Skeletal muscle cell (primary cell): ENCODE measurements around the gene PATJ.
"Not testable (repeated sequence)": the region's sequence is repeated elsewhere in the genome, so short reads cannot be mapped to it uniquely, and the experiment has no call there.

Experiments used
- DNase-seq: peaks from one replicate; pipeline ENCODE4 v3.0.0-alpha.2; 2010; ENCODE audit warnings: low read depth
- H3K4me3 ChIP-seq: 2 replicates; pipeline ENCODE4 v1.5.1; 2011; ENCODE audit warnings: low read depth, mild to moderate bottlenecking, control low read depth, low read length, moderate library complexity

PATJ gene

DNA sequence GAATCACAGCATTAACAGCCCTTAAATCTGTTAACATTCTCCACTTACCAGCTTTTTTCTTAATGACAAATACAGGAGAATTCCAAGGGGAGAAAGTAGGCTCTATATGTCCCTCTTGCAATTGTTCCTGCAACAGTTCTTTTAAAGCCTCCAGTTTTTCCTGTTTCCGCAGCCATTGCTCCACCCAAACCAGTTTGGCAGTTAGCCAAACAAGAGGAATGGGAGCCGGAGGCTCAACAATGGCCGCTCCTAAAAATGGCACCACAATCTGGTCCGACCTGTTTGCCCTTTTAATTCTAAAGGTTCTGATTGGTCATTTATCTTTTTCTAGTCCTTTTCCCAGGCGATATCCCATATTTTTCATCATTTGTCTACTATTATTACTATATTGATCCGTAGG is 438.4 kb downstream of the PATJ start:
- no peak for DNase-seq

DNA sequence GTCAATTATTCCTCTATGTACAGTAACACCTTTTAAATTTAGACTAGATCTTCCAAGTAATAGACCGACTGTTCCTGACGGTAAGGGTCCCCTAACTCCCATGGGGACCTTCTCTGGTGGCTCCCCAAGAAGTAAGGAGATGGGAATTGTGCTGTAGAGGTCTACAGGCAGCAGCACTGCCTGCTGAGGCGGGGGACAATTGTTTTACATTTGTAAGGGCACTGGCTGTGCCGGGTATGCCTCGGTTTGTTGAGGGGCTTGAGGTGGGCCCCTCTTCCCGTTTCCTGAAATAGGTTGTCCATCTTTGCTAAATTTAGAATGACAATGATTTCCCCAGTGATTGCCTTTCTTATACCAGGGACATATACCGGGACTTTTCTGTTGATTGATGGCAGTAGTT is 439.3 kb downstream of the PATJ start:
- no peak for DNase-seq
- no peak overlapping the region for H3K4me3 ChIP-seq

More for the DNA sequence above, 438.4 kb downstream of the PATJ start:
- H3K4me3 ChIP-seq, result no peak overlapping the region

DNA sequence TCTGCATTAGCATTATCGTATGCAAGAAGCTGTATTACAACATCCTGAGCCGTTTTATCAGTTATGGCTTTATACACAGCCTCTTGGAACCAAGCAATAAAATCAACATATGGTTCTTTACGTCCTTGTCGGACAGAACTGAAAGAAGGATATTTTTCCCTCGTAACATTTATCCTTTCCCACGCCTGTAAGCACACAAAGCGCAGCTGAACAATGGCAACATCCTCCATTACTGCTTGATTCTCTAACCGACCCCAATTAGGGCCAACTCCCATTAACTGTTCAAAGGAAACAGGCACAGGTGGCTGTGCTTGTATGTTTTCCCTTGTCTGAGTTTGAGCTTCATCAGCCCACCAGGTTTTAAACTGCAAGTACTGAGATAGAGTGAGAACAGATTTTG is 439.9 kb downstream of the PATJ start:
- not testable (repeated sequence) for H3K4me3 ChIP-seq, DNase-seq

DNA sequence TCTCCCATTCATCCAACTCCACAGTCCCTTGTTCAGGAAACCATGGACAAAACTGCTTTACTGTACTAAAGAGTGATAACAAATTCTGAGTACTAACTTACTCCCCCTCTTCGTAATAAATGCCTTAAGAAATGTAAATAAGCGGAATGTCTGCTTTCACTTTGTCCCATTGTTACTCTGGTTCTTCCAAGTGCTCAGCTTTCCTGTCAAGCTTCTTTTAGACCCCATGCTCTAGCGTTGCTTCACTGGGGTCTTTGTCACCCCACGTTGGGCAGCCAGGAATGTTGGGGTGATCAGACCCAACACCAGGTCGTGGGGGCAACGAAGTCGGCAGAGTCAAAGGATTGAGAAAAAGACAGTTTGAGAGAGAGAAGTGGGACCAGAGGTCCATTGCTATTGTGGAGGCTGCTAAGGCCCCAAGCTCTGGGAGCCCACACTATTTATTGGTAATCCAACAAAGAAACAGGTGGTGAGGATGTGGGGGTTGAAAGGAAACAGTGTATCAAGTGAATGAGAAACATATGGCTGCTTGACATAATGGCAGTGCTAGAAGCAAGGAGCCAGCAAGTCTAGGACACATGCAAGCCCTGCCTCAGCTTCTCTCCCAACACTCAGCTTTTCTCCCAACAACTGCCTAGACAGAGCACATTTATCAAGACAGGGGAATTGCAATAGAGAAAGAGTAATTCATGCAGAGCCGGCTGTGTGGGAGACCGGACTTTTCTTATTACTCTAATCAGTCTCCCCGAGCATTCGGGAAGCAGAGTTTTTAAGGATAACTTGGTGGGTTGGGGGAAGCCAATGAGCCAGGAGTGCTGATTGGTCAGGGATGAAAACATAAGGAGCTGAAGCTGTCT is 441.1 kb downstream of the PATJ start:
- not testable (repeated sequence) for H3K4me3 ChIP-seq, DNase-seq

DNA sequence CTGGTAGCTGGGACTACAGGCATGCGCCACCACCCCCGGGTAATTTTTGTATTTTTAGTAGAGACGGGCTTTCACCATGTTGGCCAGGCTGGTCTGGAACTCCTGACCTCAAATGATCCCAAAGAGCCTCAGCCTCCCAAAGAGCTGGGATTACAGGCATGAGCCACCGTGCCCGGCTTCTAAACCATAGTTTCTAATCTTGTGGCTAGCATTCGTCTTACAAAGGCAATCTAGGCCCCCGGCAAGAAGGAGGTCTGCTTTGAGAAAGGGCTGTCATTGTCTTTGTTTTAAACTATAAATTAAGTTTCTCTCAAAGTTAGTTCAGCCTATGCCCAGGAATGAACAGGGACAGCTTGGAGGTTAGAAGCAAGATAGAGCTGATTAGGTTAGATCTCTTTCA is 442.1 kb downstream of the PATJ start:
- no peak for DNase-seq
- no peak overlapping the region for H3K4me3 ChIP-seq

DNA sequence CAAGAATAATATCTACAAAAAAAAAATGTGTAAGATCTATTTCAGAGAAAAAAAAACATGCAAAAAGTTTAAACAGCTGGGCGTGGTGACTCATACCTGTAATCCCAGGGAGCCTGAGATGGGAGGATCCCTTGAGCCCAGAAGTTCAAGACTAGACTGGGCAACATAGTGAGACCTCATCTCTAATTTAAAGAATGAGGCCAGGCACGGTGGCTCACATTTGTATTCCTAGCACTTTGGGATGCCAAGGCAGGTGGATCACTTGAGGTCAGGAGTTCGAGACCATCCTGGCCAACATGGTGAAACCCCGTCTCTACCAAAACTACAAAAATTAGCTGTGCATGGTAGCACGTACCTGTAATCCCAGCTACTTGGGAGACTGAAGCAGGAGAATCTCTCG is 443.0 kb downstream of the PATJ start:
- not testable (repeated sequence) for H3K4me3 ChIP-seq, DNase-seq

DNA sequence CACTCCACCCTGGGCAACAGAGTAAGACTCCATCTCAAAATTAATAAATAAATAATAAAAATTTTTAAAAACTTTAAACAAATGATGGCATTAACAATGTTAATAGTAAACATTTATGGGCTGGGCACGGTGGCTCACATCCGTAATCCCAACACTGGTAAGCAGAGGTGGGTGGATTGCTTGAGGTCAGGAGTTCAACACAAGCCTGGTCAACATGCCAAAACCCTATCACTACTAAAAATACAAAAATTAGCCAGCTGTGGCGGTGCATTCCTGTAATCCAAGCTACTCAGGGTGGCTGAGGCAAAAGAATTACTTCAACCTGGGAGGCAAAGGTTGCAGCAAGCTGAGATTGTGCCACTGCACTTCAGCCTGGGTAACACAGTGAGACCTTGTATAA is 443.4 kb downstream of the PATJ start:
- no peak for DNase-seq
- H3K4me3 ChIP-seq, result no peak overlapping the region

DNA sequence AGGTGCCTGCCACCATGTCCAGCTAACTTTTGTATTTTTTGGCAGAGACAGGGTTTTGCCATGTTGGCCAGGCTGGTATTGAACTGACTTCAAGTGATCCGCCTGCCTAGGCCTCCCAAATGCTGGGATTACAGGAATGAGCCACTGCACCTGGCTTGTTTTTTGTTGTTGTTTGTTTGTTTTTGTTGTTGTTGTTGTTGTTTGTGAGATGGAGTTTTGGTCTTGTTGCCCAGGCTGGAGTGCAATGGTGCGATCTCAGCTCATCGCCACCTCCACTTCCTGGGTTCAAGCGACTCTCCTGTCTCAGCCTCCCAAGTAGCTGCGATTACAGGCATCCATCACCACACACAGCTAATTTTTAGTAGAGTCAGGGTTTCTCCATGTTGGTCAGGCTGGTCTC is 445.3 kb downstream of the PATJ start:
- no peak for DNase-seq
- H3K4me3 ChIP-seq, result no peak overlapping the region

DNA sequence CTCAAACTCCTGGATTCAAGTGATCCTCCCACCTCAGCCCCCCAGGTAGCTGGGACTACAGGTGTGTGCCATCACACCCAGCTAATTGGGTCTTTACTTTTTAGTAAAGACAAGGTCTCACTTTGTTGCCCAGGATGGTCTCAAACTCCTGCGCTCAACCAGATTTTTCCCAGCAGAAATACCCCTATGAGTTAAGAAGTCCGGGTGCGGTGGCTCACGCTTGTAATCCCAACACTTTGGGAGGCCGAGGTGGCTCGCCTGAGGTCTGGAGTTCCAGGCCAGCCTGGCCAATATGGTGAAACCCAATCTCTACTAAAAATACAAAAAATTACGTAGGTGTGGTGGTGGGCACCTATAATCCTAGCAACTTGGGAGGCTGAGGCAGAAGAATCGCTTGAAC is 445.8 kb downstream of the PATJ start:
- DNase-seq, result no peak
- H3K4me3 ChIP-seq, result no peak overlapping the region

DNA sequence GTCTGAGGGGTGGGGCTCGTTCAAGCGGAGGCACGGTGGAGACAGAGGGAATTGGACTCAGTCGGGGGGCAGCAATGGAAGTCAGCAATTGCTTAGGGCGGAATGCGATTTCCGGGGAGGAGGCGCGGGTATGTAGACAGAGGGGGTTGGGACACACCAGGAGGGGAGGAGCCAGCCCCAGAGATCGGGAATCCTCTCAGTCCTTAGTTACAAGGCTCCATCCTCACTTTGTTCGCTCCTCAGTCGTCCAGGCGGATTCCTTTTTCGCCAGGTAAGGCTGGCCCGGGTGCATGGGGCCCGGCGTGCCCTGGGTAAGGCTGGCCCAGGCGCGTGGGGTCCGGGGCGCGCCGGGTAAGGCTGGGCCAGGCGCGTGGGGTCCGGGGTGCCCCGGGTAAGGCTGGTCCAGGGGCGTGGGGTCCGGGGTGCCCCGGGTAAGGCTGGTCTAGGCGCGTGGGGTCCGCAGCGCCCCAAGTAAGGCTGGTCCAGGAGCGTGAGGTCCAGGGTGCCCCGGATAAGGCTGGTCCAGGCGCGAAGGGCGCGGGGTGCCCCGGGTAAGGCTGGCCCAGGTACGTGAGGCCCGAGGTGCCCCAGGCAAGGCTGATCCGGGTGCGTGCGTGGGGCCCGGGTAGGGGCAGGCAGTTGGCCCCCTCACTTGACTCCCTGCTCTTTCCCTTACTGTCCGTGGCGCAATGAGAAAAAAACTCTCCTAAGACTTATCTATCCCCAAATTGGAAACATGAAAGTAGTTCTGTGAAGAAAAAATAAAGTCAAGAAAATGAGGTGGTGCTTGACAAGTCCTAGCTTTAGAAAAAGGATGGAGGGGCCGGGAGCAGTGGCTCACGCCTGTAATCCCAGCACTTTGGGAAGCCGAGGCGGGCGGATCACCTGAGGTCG is 452.6 kb downstream of the PATJ start, which contains the start of gene L1TD1:
TSS of gene L1TD1 (plus strand) at position 199 of the 894 bp plus-strand sequence. CDS start 11,780 bp downstream, outside the sequence.
- no peak within 1 kb of the TSS for H3K4me3 ChIP-seq
- DNase-seq, result no peak

DNA sequence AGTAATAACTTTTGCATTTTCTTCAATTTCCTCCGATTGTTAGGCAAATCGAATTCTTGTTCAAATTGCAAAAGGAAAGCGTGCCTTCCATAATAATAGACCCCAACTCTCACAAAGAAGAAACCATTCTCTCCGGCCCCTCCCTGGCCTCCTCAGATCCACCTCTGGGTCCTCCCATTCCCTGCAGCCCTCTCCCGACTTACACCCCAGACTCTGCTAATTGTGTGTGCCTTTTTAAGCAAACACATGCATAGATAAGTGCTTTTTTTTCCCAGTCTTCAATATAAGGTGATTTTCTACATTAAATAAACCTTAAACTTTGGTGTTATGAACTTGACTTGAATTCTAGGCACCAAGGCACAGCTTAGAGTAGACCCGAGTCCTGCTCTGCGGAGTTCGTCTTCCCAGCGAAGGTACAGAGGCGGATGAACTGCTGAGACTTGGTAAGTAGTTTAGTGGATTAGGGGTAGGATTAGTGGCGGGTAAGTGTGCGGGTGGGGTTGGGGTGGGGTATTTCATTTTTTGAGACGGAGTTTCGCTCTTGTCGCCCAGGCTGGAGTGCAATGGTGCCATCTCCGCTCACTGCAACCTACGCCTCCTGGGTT is 453.9 kb downstream of the PATJ start:
- no peak overlapping the region for H3K4me3 ChIP-seq

DNA sequence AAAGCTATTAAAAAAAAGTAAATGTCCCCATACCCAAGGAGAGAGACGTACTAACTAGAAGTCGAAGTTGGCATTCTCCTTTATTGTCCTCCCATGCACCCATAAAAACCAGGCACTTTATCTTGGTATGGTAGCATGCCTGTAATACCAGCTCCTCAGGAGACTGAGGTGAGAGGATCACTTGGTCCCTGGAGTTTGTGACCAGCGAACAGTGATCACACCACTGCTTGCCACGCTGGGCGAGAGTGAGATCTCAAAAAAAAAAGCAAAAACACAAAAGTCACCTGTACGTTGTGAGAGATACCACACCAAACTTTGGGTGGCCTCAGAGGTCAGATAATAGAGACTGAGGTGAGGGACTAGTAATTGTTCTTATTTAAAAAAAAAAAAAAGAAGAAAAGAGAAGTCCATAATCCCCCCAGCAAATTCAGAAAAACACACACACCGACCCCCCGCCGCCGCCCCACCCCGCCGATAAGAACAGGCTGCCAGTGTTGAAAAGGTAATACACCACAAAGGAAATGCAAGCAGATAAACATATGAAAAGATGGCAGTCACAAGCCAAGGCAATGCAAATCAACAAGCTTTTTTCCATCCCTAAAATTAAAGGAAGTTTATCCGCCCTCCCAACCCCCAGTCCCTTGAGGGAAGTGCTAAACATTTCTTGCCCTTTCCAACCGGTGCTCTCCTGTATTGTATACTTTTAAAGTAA is 455.9 kb downstream of the PATJ start:
- H3K4me3 ChIP-seq, result no peak overlapping the region
- no peak for DNase-seq

More for the DNA sequence above, 453.9 kb downstream of the PATJ start:
- no peak for DNase-seq

DNA sequence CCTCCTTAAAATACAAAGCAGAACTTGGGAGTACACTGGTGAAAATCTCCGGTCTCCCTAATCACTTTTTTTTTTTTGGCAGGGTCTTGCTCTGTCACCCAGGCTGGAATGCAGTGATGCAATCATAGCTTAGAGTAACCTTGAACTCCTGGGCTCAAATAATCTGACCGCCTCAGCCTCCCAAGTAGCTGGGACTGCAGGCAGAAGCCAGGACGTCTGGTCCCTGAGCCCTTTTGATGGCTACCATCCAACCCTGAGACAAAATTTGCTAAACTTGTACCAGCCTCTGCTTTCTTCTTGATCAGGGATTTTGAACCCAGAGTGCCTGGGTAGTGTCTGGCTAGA is 456.5 kb downstream of the PATJ start:
- H3K4me3 ChIP-seq, result no peak overlapping the region
- no peak for DNase-seq

DNA sequence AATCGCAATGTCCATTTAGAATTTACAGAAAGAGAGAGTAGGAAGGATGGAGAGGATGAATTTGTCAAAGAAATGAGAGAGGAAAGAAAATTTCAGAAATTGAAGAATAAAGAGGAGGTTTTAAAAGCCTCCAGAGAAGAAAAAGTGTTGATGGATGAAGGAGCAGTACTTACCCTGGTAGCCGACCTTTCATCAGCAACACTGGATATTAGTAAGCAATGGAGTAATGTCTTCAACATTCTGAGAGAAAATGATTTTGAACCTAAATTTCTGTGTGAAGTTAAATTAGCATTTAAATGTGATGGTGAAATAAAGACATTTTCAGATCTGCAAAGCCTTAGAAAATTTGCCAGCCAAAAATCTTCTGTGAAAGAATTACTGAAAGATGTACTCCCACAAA is 464.9 kb downstream of the PATJ start:
- H3K4me3 ChIP-seq, result no peak overlapping the region
- no peak for DNase-seq

DNA sequence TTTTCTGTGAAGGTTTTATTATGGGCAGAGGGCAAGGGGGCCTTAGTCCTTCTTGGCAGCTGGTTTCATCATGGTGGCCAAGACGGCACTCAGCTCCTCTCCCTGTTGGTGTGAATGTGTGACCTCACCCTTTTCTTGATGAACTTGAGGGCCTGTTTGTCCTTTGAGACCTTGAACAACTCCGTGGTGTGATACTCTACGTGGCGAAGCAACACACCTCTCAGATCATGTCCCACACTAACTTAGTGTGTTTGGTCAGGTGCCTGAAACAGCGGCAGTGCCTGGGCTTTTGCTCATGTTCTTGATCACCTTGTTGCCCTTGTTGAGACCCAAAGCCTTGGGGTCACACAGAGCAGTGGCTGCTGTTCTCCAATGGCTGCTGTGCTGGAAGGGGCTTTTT is 465.8 kb downstream of the PATJ start:
- DNase-seq, result no peak
- no peak overlapping the region for H3K4me3 ChIP-seq

DNA sequence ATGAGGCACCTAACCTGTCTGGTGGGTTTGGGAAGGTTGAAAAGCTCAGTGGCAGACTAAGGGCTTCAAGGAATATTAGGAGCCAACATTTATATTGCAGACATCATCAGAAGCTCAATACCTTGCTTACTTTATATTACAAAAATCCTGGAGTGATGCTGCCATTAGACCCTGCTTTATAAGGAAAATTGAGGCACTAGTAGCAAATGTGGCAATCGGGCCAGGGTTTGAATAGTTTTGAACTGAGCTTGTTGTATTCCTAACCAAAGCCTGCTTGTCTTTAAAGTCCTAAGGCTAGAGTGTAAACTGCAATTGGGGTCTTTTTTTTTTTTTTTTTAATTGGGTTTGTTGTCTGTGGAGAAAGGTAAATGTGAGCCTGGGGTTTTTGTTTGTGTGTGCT is 466.7 kb downstream of the PATJ start:
- no peak overlapping the region for H3K4me3 ChIP-seq
- DNase-seq, result no peak

DNA sequence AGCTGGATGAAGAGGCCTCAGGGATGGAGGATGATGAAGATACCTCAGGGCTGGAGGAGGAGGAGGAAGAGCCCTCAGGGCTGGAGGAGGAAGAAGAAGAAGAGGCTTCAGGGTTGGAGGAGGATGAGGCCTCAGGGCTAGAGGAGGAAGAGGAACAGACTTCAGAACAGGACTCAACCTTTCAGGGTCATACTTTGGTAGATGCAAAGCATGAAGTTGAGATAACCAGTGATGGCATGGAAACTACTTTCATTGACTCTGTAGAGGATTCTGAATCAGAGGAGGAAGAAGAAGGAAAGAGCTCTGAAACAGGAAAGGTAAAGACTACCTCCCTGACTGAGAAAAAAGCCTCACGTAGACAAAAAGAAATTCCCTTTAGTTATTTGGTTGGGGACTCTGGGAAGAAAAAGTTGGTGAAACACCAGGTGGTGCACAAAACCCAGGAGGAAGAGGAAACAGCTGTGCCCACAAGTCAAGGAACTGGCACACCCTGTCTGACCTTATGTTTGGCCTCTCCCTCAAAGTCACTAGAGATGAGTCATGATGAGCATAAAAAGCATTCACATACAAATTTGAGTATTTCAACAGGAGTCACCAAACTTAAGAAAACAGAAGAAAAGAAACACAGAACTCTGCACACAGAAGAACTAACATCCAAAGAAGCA is 467.8 kb downstream of the PATJ start:
- DNase-seq, result peak; percentile 22
- H3K4me3 ChIP-seq, result no peak overlapping the region

DNA sequence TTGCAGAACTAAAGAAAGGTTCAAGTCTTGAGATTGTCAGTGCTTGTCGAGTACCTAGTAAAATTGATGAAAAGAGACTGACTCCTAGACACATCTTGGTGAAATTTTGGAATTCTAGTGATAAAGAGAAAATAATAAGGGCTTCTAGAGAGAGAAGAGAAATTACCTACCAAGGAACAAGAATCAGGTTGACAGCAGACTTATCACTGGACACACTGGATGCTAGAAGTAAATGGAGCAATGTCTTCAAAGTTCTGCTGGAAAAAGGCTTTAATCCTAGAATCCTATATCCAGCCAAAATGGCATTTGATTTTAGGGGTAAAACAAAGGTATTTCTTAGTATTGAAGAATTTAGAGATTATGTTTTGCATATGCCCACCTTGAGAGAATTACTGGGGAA is 468.7 kb downstream of the PATJ start:
- DNase-seq, result no peak
- no peak overlapping the region for H3K4me3 ChIP-seq

DNA sequence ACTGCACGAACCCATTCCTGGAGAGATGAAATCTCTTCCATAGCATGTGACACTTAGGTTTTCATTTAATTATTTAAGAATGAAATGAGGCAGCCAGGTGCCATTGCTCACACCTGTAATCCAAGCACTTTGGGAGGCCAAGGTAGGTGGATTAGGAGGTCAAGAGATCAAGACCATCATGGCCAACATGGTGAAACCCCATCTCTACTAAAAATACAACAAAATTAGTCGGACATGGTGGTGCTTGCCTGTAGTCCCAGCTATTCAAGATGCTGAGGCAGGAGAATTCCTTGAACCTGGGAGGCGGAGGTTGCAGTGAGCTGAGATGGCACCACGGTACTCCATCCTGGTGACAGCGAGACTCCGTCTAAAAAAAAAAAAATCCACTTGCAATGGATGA is 470.1 kb downstream of the PATJ start:
- no peak for DNase-seq
- H3K4me3 ChIP-seq, result no peak overlapping the region
